WTC11 (cell line): ENCODE data around the gene FLYWCH2. TPM values are rescaled to one million over a fixed set of nuclear protein-coding genes. Genes with fewer than 3 reads are reported as not detected.

Experiments used
- ATAC-seq: fragments of 200-7000 bp; cut with Tn5 transposase; 2 replicates; pipeline ENCODE4 v1.10.0; 2021; ENCODE audit warnings: mild to moderate bottlenecking, moderate library complexity
- CTCF ChIA-PET: fragments of 300-600 bp; sonication (Branson Sonifier 250); formaldehyde crosslinking; loops from one replicate; lab custom pipeline; 2021; ENCODE audit warnings: antibody characterized with exemption; lab: Charles Lee
- POLR2A ChIA-PET: fragments of 350-600 bp; sonication (Branson Sonifier 250); formaldehyde crosslinking; loops from one replicate; lab custom pipeline; 2021; ENCODE audit warnings: antibody characterized with exemption; lab: Charles Lee
- DNase-seq: peaks from one replicate; pipeline ENCODE4 v3.0.0; 2021; ENCODE audit warnings: low spot score
- H3K27ac Mint-ChIP-seq: 2 replicates; pipeline ENCODE4 v1.8.0; 2021; ENCODE audit warnings: mixed read lengths
- H3K27me3 Mint-ChIP-seq: 2 replicates; pipeline ENCODE4 v1.8.0; 2021; ENCODE audit warnings: low read depth, mild to moderate bottlenecking, moderate library complexity, mixed read lengths
- H3K36me3 Mint-ChIP-seq: 2 replicates; pipeline ENCODE4 v1.8.0; 2021; ENCODE audit warnings: mixed read lengths
- H3K4me1 Mint-ChIP-seq: 2 replicates; pipeline ENCODE4 v1.8.0; 2022; ENCODE audit warnings: mixed read lengths
- H3K4me3 Mint-ChIP-seq: 2 replicates; pipeline ENCODE4 v1.8.0; 2021; ENCODE audit warnings: mild to moderate bottlenecking, moderate library complexity, mixed read lengths
- H3K9me3 Mint-ChIP-seq: 2 replicates; pipeline ENCODE4 v1.8.0; 2021; ENCODE audit warnings: mixed read lengths
- CREB1 ChIP-seq: sonication (generic); formaldehyde crosslinking; IDR thresholded peaks from 2 replicates; pipeline ENCODE4 v1.8.0; 2023; ENCODE audit warnings: mild to moderate bottlenecking, missing genetic modification reagents
- EMX1 ChIP-seq: fragments of 250-450 bp; sonication (Bioruptor Pico); IDR thresholded peaks from 2 replicates; pipeline ENCODE4 v1.8.0; 2021; ENCODE audit warnings: mild to moderate bottlenecking
- FOXJ3 ChIP-seq: sonication (generic); formaldehyde crosslinking; IDR thresholded peaks from 2 replicates; pipeline ENCODE4 v1.9.0; 2021; ENCODE audit warnings: missing genetic modification reagents, mild to moderate bottlenecking, borderline replicate concordance
- GTF2I ChIP-seq: fragments of 250-450 bp; sonication (Bioruptor Pico); conservative IDR thresholded peaks from 2 replicates; pipeline ENCODE4 v1.4.0; 2021; ENCODE audit warnings: mild to moderate bottlenecking
- MXD4 ChIP-seq: fragments of 250-450 bp; sonication (Bioruptor Pico); IDR thresholded peaks from 2 replicates; pipeline ENCODE4 v1.8.0; 2021; ENCODE audit warnings: mild to moderate bottlenecking, moderate library complexity, borderline replicate concordance
- MYBL2 ChIP-seq: sonication (generic); formaldehyde crosslinking; IDR thresholded peaks from 2 replicates; pipeline ENCODE4 v1.8.1; 2023; ENCODE audit warnings: mild to moderate bottlenecking, moderate library complexity, missing genetic modification reagents
- NFE2L1 ChIP-seq: sonication (generic); formaldehyde crosslinking; IDR thresholded peaks from 2 replicates; pipeline ENCODE4 v1.8.1; 2023; ENCODE audit warnings: missing genetic modification reagents
- NR2C2 ChIP-seq: sonication (generic); formaldehyde crosslinking; IDR thresholded peaks from 2 replicates; pipeline ENCODE4 v1.8.0; 2022; ENCODE audit warnings: mild to moderate bottlenecking, missing genetic modification reagents
- SOX15 ChIP-seq: fragments of 250-450 bp; sonication (Bioruptor Pico); IDR thresholded peaks from 2 replicates; pipeline ENCODE4 v1.9.0; 2021; ENCODE audit warnings: mild to moderate bottlenecking
- TEAD1 ChIP-seq: sonication (generic); formaldehyde crosslinking; IDR thresholded peaks from 2 replicates; pipeline ENCODE4 v1.8.0; 2022; ENCODE audit warnings: mild to moderate bottlenecking, missing genetic modification reagents
- TP53 ChIP-seq: sonication (generic); formaldehyde crosslinking; IDR thresholded peaks from 2 replicates; pipeline ENCODE4 v1.8.1; 2023; ENCODE audit warnings: mild to moderate bottlenecking, missing genetic modification reagents
- ZBTB21 ChIP-seq: sonication (generic); formaldehyde crosslinking; IDR thresholded peaks from 2 replicates; pipeline ENCODE4 v1.8.1; 2023; ENCODE audit warnings: mild to moderate bottlenecking, missing genetic modification reagents, borderline replicate concordance
- ZNF138 ChIP-seq: sonication (generic); formaldehyde crosslinking; conservative IDR thresholded peaks from 2 replicates; pipeline ENCODE4 v1.8.1; 2022; ENCODE audit warnings: mild to moderate bottlenecking, moderate library complexity, missing genetic modification reagents
- ZNF232 ChIP-seq: sonication (generic); formaldehyde crosslinking; IDR thresholded peaks from 2 replicates; pipeline ENCODE4 v1.8.0; 2022; ENCODE audit warnings: mild to moderate bottlenecking, missing genetic modification reagents
- ZNF263 ChIP-seq: sonication (generic); formaldehyde crosslinking; IDR thresholded peaks from 2 replicates; pipeline ENCODE4 v1.8.1; 2022; ENCODE audit warnings: low read depth, mild to moderate bottlenecking, moderate library complexity, missing genetic modification reagents
- ZNF396 ChIP-seq: fragments of 250-450 bp; sonication (Bioruptor Pico); IDR thresholded peaks from 2 replicates; pipeline ENCODE4 v1.8.0; 2021; ENCODE audit warnings: mild to moderate bottlenecking, moderate library complexity, borderline replicate concordance
- ZNF423 ChIP-seq: fragments of 250-450 bp; sonication (Bioruptor Pico); IDR thresholded peaks from 2 replicates; pipeline ENCODE4 v2.1.2; 2022; ENCODE audit warnings: mild to moderate bottlenecking, moderate library complexity
- total RNA-seq: library from RNA; stranded (reverse); gene quantifications from 3 replicates; pipeline ENCODE4 v1.2.3, GENCODE V29; 2021
- TF ChIP-seq, protein P1 (sequence below): fragments of 250-450 bp; sonication (Bioruptor Pico); IDR thresholded peaks from 2 replicates; pipeline ENCODE4 v1.9.0; 2021; ENCODE audit warnings: mild to moderate bottlenecking
- TF ChIP-seq, protein P2 (sequence below): sonication (generic); formaldehyde crosslinking; IDR thresholded peaks from 2 replicates; pipeline ENCODE4 v1.8.1; 2023; ENCODE audit warnings: mild to moderate bottlenecking, missing genetic modification reagents, moderate library complexity
- TF ChIP-seq, protein P3 (sequence below): sonication (generic); formaldehyde crosslinking; IDR thresholded peaks from 2 replicates; pipeline ENCODE4 v1.8.0; 2023; ENCODE audit warnings: missing genetic modification reagents
- TF ChIP-seq, protein P4 (sequence below): sonication (generic); formaldehyde crosslinking; IDR thresholded peaks from 2 replicates; pipeline ENCODE4 v1.8.1; 2023; ENCODE audit warnings: mild to moderate bottlenecking, missing genetic modification reagents
- TF ChIP-seq, protein P5 (sequence below): sonication (generic); formaldehyde crosslinking; IDR thresholded peaks from 2 replicates; pipeline ENCODE4 v1.8.1; 2022; ENCODE audit warnings: mild to moderate bottlenecking, missing genetic modification reagents, moderate library complexity, borderline replicate concordance
- TF ChIP-seq, protein P6 (sequence below): sonication (generic); formaldehyde crosslinking; IDR thresholded peaks from 2 replicates; pipeline ENCODE4 v1.8.0; 2022; ENCODE audit warnings: mild to moderate bottlenecking, missing genetic modification reagents

FLYWCH2 gene
- total RNA-seq, 1 experiment from 2014 or later, result 20.7 TPM

DNA sequence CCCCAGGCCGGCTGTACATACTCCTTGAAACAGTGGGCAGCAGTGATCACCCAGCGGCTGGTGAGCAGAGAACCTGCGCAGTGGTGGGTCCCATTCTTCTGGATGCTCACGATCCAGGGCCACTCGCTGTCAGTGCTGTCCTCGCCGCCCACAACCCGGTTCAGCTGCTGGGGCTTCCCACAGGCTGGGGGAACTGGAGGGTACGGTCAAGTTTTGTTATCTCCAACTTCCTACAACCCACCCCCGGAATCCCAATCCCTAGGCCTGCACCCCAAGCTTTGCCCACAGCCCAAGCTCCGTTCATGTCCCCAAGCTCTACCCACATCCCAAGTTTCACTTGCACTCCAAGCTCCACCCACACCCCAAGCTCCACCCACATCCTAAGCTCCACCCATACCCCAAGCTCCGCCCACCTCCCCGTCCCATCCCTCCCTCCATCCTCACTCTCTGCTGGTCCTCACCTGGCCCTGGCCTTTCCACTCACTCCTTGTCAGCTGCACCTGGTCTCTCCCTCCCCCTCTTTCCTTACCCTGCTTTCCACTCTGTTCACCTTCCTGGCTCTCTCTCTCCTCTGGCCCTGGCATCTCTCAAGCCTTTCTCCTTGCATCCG lies 26.8 kb upstream of the FLYWCH2 start:
- H3K27me3 Mint-ChIP-seq, result peaks cover 39% of the 10 kb centered on the region
- no peak overlapping the region for H3K4me3 Mint-ChIP-seq
- peaks cover 16% of the 10 kb centered on the region for H3K9me3 Mint-ChIP-seq
- peaks cover 5% of the 10 kb centered on the region for H3K4me1 Mint-ChIP-seq
- CTCF ChIA-PET, result interaction anchor here (0.6 to 1.9 kb wide), 12 partner anchors 12 to 279 kb away, joined by 3 to 13 read pairs (median 5); partner anchors contain the start of genes FLYWCH2, PRSS21, PRSS41 and ZNF213
- peak; percentile 76 for DNase-seq
- TF ChIP-seq ZNF232, result no peak
- TF ChIP-seq FOXJ3, result no peak
- no peak for TF ChIP-seq NFE2L1 (CRISPR knock-in tag)
- TF ChIP-seq, protein P1, sequence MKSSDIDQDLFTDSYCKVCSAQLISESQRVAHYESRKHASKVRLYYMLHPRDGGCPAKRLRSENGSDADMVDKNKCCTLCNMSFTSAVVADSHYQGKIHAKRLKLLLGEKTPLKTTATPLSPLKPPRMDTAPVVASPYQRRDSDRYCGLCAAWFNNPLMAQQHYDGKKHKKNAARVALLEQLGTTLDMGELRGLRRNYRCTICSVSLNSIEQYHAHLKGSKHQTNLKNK (CRISPR knock-in tag), result no peak
- TF ChIP-seq MXD4 (CRISPR knock-in tag), result no peak
- no peak for TF ChIP-seq SOX15
- no peak for TF ChIP-seq NR2C2 (CRISPR knock-in tag)
- TF ChIP-seq EMX1 (CRISPR knock-in tag), result no peak
- POLR2A ChIA-PET, result interaction anchor here (0.9 kb wide), 1 partner anchor 12 kb away, joined by 4 read pairs; no protein-coding TSS in a partner anchor
- ATAC-seq, result peak; percentile 38
- H3K27ac Mint-ChIP-seq, result no peak overlapping the region
- peaks cover 8% of the 10 kb centered on the region for H3K36me3 Mint-ChIP-seq

DNA sequence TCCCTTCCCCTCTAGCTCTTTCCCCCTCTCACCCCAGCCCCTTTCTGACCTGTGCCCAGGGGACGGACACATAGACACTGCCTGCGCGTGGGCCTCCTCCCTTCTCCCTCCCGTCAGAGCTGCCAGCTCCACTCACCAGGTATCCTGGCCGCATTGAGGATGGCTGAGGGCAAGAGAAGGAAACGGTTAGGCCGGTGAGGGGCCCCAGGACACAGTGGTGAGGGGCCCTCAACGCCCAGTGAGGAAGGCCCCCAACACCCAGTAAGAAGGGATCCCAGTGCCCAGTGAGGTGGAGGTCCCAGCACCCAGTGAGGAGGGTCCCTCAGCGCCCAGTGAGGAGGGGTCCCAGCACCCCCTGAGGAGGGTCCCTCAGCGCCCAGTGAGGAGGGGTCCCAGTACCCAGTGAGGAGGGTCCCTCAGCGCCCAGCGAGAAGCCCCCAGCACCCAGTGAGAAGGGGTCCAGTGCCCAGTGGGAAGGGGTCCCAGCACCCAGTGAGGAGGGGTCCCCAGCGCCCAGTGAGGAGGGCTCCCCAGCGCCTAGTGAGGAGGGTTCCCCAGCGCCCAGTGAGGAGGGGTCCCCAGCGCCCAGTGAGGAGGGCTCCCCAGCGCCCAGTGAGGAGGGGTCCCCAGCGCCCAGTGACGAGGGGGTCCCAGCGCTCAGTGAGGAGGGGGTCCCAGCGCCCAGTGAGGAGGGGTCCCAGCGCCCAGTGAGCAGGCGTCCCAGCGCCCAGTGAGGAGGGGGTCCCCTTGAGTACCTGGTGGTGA lies 26.1 kb upstream of the FLYWCH2 start:
- H3K4me3 Mint-ChIP-seq, result no peak overlapping the region
- ATAC-seq (no peak), DNase-seq (no peak)
- peaks cover 43% of the 10 kb centered on the region for H3K27me3 Mint-ChIP-seq
- peaks cover 5% of the 10 kb centered on the region for H3K4me1 Mint-ChIP-seq
- CTCF ChIA-PET, result interaction anchor here (0.6 to 2.5 kb wide), 14 partner anchors 11 to 278 kb away, joined by 3 to 13 read pairs (median 5); partner anchors contain the start of genes FLYWCH2, PRSS41 and ZNF213
- TF ChIP-seq CREB1 (CRISPR knock-in tag), result no peak
- no peak for TF ChIP-seq ZBTB21 (CRISPR knock-in tag)
- POLR2A ChIA-PET, result interaction anchor here (0.9 kb wide), 1 partner anchor 11 kb away, joined by 4 read pairs; no protein-coding TSS in a partner anchor
- H3K36me3 Mint-ChIP-seq, result peaks cover 8% of the 10 kb centered on the region
- no peak overlapping the region for H3K27ac Mint-ChIP-seq
- H3K9me3 Mint-ChIP-seq, result peaks cover 21% of the 10 kb centered on the region

DNA sequence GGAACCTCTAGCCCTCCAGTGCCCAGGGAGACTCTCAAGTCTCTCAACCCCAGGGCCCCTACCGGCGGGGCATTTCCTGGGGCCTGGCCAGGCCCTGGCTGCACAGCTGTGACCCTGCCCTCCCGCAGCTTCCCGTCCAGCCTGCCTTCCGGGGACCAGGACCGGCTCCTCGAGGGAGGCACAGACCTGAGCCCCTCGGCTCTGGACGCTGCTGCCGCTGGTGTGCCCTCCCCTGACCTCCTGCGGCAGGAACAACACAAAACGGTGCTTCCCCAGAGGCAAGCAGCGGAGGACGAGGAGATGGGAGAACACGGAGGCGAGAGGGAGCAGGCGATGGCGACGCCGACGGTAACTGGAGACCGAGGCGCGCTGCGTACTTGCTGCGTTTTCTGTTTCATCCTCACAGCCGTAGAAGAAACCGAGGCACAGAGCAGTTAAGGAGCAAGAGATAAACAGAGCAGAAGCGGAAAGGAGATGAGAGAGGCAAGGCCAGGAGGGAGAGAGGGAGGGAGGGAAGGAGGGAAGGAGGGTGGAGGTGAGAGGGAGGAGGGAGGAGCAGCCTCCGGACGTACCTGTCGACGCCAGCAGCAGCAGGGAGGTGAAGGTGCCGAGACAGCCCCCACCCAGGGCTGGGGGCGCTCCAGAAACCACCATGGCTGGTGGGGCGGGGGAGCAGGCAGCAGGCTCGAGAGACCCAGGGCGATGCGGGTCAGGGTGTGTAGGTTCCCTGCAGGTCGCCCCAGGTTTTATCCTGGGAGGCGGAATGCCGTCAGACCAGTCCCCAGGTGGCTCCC lies 25.4 kb upstream of the FLYWCH2 start, which contains the start of gene PRSS22:
PRSS22 (minus strand) TSS at position 720 of the 794 bp plus-strand sequence; CDS start at position 654, 66 bp downstream.
- CTCF ChIA-PET, result interaction anchor here (0.8 to 2.5 kb wide), 10 partner anchors 11 to 106 kb away, joined by 3 to 12 read pairs (median 4); partner anchors contain the start of genes KREMEN2 and PRSS41
- H3K9me3 Mint-ChIP-seq, result peaks cover 21% of the 10 kb centered on the region
- TF ChIP-seq ZNF423, result peak; percentile 79
- peak; percentile 66; the same call in 1 of the 2 replicates for TF ChIP-seq ZNF263 (CRISPR knock-in tag)
- no peak for TF ChIP-seq SOX15
- no peak for TF ChIP-seq TEAD1 (CRISPR knock-in tag)
- no peak for TF ChIP-seq TP53 (CRISPR knock-in tag)
- TF ChIP-seq, protein P2, sequence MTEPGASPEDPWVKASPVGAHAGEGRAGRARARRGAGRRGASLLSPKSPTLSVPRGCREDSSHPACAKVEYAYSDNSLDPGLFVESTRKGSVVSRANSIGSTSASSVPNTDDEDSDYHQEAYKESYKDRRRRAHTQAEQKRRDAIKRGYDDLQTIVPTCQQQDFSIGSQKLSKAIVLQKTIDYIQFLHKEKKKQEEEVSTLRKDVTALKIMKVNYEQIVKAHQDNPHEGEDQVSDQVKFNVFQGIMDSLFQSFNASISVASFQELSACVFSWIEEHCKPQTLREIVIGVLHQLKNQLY, result no peak
- no peak for TF ChIP-seq ZNF138 (CRISPR knock-in tag)
- TF ChIP-seq NFE2L1 (CRISPR knock-in tag), result no peak; the same call in 1 of the 2 replicates
- no peak for TF ChIP-seq ZNF396 (CRISPR knock-in tag)
- TF ChIP-seq, protein P3, sequence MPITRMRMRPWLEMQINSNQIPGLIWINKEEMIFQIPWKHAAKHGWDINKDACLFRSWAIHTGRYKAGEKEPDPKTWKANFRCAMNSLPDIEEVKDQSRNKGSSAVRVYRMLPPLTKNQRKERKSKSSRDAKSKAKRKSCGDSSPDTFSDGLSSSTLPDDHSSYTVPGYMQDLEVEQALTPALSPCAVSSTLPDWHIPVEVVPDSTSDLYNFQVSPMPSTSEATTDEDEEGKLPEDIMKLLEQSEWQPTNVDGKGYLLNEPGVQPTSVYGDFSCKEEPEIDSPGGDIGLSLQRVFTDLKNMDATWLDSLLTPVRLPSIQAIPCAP (CRISPR knock-in tag), result 0 out of 2 replicates have a peak, but pooled peaks have one; percentile 64
- TF ChIP-seq GTF2I (CRISPR knock-in tag), result no peak
- TF ChIP-seq, protein P1 (CRISPR knock-in tag), result no peak
- TF ChIP-seq, protein P4, sequence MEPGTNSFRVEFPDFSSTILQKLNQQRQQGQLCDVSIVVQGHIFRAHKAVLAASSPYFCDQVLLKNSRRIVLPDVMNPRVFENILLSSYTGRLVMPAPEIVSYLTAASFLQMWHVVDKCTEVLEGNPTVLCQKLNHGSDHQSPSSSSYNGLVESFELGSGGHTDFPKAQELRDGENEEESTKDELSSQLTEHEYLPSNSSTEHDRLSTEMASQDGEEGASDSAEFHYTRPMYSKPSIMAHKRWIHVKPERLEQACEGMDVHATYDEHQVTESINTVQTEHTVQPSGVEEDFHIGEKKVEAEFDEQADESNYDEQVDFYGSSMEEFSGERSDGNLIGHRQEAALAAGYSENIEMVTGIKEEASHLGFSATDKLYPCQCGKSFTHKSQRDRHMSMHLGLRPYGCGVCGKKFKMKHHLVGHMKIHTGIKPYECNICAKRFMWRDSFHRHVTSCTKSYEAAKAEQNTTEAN (CRISPR knock-in tag), result no peak
- no peak for TF ChIP-seq MYBL2
- TF ChIP-seq, protein P5, sequence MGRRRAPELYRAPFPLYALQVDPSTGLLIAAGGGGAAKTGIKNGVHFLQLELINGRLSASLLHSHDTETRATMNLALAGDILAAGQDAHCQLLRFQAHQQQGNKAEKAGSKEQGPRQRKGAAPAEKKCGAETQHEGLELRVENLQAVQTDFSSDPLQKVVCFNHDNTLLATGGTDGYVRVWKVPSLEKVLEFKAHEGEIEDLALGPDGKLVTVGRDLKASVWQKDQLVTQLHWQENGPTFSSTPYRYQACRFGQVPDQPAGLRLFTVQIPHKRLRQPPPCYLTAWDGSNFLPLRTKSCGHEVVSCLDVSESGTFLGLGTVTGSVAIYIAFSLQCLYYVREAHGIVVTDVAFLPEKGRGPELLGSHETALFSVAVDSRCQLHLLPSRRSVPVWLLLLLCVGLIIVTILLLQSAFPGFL (CRISPR knock-in tag), result no peak
- TF ChIP-seq, protein P6, sequence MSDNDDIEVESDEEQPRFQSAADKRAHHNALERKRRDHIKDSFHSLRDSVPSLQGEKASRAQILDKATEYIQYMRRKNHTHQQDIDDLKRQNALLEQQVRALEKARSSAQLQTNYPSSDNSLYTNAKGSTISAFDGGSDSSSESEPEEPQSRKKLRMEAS, result peak; percentile 59
- TF ChIP-seq, all 79 proteins: peak for 4
- Mint-ChIP-seq H3K27me3 (peaks cover 43% of the 10 kb centered on the region), H3K27ac (0 out of 2 replicates have a peak within 1 kb of the TSS, but pooled peaks have one; percentile 61), H3K4me1 (peaks cover 5% of the 10 kb centered on the region), H3K4me3 (peak within 1 kb of the TSS; percentile 91), H3K36me3 (peaks cover 8% of the 10 kb centered on the region)
- DNase-seq, result peak; percentile 47
- peak; percentile 41 for ATAC-seq
- POLR2A ChIA-PET, result interaction anchor here (0.6 kb wide), 1 partner anchor 131 kb away, joined by 5 read pairs; no protein-coding TSS in a partner anchor
